Ovary (tissue), 3 donors: Measurements from ENCODE around the gene NCK2.

Source experiments
- EP300 ChIP-seq: sonication (generic); formaldehyde crosslinking; IDR thresholded peaks from one replicate; pipeline ENCODE4 v1.6.1; 2017; ENCODE audit warnings: antibody characterized with exemption
- TF ChIP-seq, protein P1 (sequence below), 3 donors: fragments of 450-650 bp in 2 of 3; fragments of 200-600 bp in 1 of 3; IDR thresholded peaks; one replicate each; pipeline versions ENCODE4 v1.5.1 to v1.8.0; 2016 to 2022; ENCODE audit warnings: antibody characterized with exemption in 3 of 3, mild to moderate bottlenecking in 1 of 3
- donor health status: DM: no; HTN: no; CAD: no.

DNA sequence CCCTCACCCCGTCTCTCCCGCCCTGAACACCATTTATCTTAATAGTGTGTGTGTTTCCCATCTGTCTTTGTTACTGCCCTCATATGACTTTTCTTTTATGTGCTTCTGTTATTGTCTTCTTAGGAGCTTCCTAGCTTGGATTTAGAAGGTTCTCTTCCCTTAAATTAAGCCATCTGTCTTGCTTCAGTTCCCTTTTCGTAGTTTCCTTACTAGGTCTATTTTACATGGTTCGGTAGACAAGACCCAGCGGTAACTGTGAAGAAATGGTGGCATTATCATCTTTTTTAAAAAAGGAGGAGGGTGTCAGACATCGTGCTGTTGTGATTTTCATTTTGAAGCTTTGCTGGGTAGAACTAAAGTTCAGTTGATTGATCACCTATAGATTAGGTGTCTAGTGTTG lies 10.3 kb downstream of the NCK2 start:
- TF ChIP-seq, protein P1, sequence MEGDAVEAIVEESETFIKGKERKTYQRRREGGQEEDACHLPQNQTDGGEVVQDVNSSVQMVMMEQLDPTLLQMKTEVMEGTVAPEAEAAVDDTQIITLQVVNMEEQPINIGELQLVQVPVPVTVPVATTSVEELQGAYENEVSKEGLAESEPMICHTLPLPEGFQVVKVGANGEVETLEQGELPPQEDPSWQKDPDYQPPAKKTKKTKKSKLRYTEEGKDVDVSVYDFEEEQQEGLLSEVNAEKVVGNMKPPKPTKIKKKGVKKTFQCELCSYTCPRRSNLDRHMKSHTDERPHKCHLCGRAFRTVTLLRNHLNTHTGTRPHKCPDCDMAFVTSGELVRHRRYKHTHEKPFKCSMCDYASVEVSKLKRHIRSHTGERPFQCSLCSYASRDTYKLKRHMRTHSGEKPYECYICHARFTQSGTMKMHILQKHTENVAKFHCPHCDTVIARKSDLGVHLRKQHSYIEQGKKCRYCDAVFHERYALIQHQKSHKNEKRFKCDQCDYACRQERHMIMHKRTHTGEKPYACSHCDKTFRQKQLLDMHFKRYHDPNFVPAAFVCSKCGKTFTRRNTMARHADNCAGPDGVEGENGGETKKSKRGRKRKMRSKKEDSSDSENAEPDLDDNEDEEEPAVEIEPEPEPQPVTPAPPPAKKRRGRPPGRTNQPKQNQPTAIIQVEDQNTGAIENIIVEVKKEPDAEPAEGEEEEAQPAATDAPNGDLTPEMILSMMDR (IDR thresholded peaks at IDR 0.05), result no peak
- TF ChIP-seq EP300, result no peak
